ENCODE data around the gene HK1.

The HK1 gene

GRCh38 chr10:69346776-69347175 lies 68.5 kb downstream of the HK1 start:
- no peak for DNase-seq (ENCODE audit: low read depth in 3 of 3)

- no peak for DNase-seq (ENCODE audit: low read depth in 3 of 3)
Measured at GRCh38 chr10:69348816-69349541, 70.7 kb downstream of the HK1 start.

- DNase-seq (ENCODE audit: low read depth in 3 of 3) = no peak
Measured at GRCh38 chr10:69349542-69349888, 71.2 kb downstream of the HK1 start.

DNA sequence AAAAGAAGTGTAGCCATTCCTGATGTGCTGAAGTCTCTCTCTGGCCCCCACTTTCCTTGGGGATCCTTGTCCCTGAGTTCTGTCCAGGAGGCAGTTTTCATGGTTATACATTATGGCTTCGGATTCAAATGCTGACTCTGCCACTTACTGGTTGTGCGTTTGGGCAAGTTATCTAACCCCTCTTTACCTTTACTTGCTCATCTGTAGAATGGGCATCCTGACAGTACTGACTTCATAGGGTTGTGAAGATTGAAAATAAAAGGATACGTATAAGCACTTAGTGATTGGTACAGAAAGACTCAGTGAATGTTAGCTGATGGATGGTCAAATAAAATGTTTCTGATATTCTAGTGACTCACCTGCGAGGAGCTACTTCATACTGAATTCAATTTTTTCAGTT lies 73.3 kb downstream of the HK1 start:
- DNase-seq (ENCODE audit: low read depth in 3 of 3) = no peak

GRCh38 chr10:69352569-69353264 lies 74.4 kb downstream of the HK1 start:
- no peak for DNase-seq (ENCODE audit: low read depth in 3 of 3)

GRCh38 chr10:69353977-69354635 lies 75.8 kb downstream of the HK1 start:
- no peak for DNase-seq (ENCODE audit: low read depth in 3 of 3)

GRCh38 chr10:69356187-69356586 lies 77.9 kb downstream of the HK1 start:
- no peak for DNase-seq (ENCODE audit: low read depth in 3 of 3)

DNA sequence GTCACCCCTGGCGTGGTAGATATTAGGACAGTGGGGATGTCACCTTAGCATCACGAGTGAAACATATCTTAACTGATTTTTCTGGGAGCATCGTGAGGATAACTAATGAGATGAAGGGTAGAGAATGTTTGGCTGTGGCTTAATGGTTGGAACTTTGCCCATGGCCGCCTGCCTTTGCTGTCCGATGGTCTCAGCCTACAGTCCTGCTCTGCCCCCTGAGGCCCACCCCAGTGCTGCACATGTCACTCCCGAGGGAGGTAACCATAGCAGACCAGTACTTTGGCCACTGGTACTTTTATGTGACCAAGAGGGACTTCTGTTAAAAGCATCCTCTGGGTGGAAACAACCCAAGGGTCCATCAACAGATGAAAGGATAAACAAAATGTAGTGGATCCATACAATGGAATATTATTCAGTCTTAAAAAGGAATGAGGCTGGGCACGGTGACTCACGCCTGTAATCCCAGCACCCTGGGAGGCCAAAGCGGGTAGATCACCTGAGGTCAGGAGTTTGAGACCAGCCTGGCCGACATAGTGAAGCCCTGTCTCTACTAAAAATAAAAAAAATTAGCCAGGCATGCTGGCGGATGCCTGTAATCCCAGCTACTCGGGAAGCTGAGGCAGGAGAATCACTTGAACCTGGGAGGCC lies 80.0 kb downstream of the HK1 start:
- DNase-seq (ENCODE audit: low read depth in 3 of 3) = no peak

- no peak for DNase-seq (ENCODE audit: low read depth in 3 of 3)
Measured at GRCh38 chr10:69359148-69359547, 80.9 kb downstream of the HK1 start.

DNA sequence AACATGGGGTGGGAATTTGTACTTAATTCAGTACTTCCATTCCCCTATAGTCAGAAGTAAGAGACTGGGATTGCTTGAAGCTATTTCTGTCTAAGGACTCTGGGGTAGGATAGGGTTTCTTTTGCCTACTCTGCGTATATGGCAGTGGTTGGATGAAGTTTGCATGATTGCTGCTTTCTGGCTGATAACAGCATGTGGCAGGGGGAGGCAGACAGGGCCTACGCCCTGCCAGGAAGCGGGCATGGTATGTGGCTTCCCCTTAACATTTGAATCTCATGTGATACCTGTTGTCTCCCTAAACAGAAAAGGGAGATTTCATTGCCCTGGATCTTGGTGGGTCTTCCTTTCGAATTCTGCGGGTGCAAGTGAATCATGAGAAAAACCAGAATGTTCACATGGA lies 81.3 kb downstream of the HK1 start:
- DNase-seq (ENCODE audit: low read depth in 3 of 3) = no peak

DNA sequence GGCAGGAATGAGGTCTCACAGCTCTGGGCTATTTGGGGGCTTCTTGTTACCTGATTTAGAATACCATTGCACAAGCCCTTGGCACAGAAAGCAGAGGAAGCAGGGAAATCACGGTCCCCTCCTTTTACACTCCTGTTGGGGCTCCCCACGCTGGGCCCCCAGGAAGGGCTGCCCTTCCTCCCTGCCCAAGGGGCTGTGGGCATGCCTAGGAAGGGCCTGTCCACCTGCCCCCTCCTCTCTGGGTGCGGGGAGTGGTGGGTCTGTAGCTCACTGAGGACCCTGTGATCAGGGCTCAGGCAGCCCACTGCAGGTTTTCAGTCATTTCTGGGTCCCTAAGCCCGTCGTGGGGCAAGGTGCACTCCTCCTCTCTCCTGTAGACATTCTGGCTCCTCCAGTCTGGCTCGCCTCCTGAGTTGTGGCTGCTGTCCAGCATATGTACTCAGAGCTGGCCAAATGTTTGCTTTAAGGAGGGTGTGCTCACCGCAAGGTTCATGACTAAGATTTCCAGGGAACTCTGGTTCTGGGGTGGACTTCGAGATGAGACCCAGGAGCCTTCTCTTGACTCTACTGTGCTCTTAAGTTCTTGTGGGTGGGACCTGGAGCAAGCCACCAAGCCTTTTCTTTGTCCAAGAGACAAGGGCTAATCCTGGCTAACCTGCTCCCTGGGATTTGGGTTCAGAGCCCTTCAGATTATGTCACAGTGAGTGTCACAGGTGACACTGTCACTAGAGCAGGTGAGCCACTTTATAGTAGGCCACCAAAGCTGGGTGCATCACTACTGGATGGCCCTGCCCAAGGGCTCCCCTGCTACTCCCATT lies 82.4 kb downstream of the HK1 start:
- DNase-seq (ENCODE audit: low read depth in 3 of 3) = no peak

DNA sequence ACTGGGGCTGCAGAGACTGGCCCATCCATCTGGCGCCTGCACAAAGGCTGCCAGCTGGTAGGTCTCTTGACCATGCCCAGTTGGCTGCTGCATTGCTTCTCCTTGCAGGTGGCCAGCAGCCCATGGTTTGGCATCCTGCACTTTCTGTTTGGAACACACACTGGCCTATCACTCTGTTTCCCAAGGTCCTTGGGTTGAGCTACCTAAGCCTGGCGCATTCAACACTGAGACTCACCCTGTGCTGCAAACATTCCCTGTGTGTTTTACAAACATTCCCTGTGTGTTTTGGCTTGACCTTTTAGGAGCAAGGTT lies 83.0 kb downstream of the HK1 start:
- DNase-seq (ENCODE audit: low read depth in 3 of 3) = no peak

- no peak for DNase-seq (ENCODE audit: low read depth in 3 of 3)
Measured at GRCh38 chr10:69362471-69362954, 84.2 kb downstream of the HK1 start.

- no peak for DNase-seq (ENCODE audit: low read depth in 3 of 3)
Measured at GRCh38 chr10:69363666-69364065, 85.4 kb downstream of the HK1 start.

- no peak for DNase-seq (ENCODE audit: low read depth in 3 of 3)
Measured at GRCh38 chr10:69364232-69364940, 86.1 kb downstream of the HK1 start.

GRCh38 chr10:69366738-69367137 lies 88.4 kb downstream of the HK1 start:
- no peak for DNase-seq (ENCODE audit: low read depth in 3 of 3)

GRCh38 chr10:69367469-69367868 lies 89.2 kb downstream of the HK1 start:
- DNase-seq (ENCODE audit: low read depth in 3 of 3) = no peak

GRCh38 chr10:69372126-69372980 lies 94.1 kb downstream of the HK1 start:
- DNase-seq (ENCODE audit: low read depth in 3 of 3) = no peak

- DNase-seq (ENCODE audit: low read depth in 3 of 3) = no peak
Measured at GRCh38 chr10:69374242-69374641, 95.9 kb downstream of the HK1 start.

DNA sequence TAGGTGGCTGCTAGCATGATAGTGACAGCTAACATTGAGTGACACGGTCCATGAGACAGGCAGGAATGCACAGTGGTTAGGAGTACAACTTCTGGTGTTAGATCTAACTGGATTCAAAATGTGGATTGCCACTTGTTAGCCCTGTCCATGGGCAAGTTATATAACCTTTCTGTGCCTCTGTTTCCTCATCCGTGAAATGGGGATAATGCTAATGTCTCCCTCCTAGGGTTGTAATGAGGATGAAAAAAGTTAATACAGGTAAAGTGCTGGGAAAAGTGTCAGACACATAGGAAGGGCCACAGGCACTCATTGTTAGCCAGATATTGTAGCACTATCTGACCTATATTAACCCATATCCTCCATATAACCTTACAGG lies 96.6 kb downstream of the HK1 start:
- DNase-seq (ENCODE audit: low read depth in 3 of 3) = no peak
